ENCODE data around the gene TMCC2. TPM values are rescaled to one million over a fixed set of nuclear protein-coding genes. Genes with fewer than 3 reads are reported as not detected.

TMCC2 gene
- total and polyA plus RNA-seq, 2 of the 8 experiments (the other 6 are each of a cell fraction or from before 2014, with no cell fraction given), result 6.7 to 6.8 TPM

- Histone ChIP-seq H4K5ac (ENCODE audit: insufficient read length, low read depth, low read length) (no peak overlapping the region), H2BK15ac (ENCODE audit: low read length) (no peak overlapping the region), H3K4me3 (ENCODE audit: extremely low read depth in 1 of 4, insufficient read depth in 2 of 4, low read depth in 3 of 4, low read length in 4 of 4) (no peak overlapping the region), H3K36me3 (ENCODE audit: control insufficient read depth in 2 of 4, insufficient read depth in 4 of 4, low read length in 3 of 4) (no peaks in the 10 kb centered on the region), H3K23ac (ENCODE audit: insufficient read length) (no peak overlapping the region), H4K8ac (ENCODE audit: extremely low read depth, insufficient read depth, low read length) (no peak overlapping the region), H4K91ac (replicated peaks; ENCODE audit: insufficient read length, low read length) (no peak overlapping the region), H3K23me2 (ENCODE audit: low read depth, low read length) (peaks cover 11% of the 10 kb centered on the region), H3K79me1 (ENCODE audit: low read depth, low read length) (0 out of 2 replicates have a peak, but pooled peaks cover 2% of the 10 kb centered on the region), H2BK20ac (ENCODE audit: low read length) (no peak overlapping the region), H3K4ac (replicated peaks; ENCODE audit: insufficient read length, low read depth, low read length) (no peak overlapping the region), H3K9me3 (ENCODE audit: insufficient read depth in 2 of 2, low read depth in 1 of 2, low read length in 1 of 2) (no peaks in the 10 kb centered on the region), H3K27me3 (replicated peaks in 1 of 4; ENCODE audit: control insufficient read depth in 3 of 4, extremely low read depth in 1 of 4, insufficient read depth in 3 of 4, low read length in 3 of 4) (peaks cover 0 to 6% (median 4%) of the 10 kb centered on the region in 4 experiments; a peak in 5 of 7 replicates), H2BK12ac (ENCODE audit: low read depth, low read length) (no peak overlapping the region), H3K56ac (replicated peaks; ENCODE audit: insufficient read length, low read depth, low read length) (no peak overlapping the region), H4K20me1 (replicated peaks in 1 of 2; ENCODE audit: control insufficient read depth in 1 of 2, insufficient read depth in 2 of 2, low read length in 2 of 2) (peaks cover 3 to 9% of the 10 kb centered on the region in 2 experiments), H2BK120ac (replicated peaks; ENCODE audit: low read depth, low read length) (no peak overlapping the region), H3K9ac (replicated peaks in 1 of 4; ENCODE audit: extremely low read depth in 1 of 4, low read depth in 3 of 4, low read length in 3 of 4) (no peak overlapping the region), H3K4me1 (replicated peaks in 1 of 4; ENCODE audit: control insufficient read depth in 3 of 4, insufficient read depth in 4 of 4, low read length in 3 of 4) (peaks cover 5 to 9% (median 6%) of the 10 kb centered on the region in 4 experiments; a peak in 5 of 7 replicates), H3K4me2 (ENCODE audit: insufficient read depth in 1 of 2, low read depth in 2 of 2, low read length in 2 of 2) (no peak overlapping the region), H3K79me2 (ENCODE audit: control insufficient read depth in 1 of 2, insufficient read depth in 2 of 2, low read length in 2 of 2) (no peaks in the 10 kb centered on the region), H3K18ac (ENCODE audit: extremely low read depth, low read length) (no peak overlapping the region), H2BK5ac (ENCODE audit: low read depth, low read length) (no peak overlapping the region), H3K14ac (ENCODE audit: insufficient read length) (no peak overlapping the region), H3K27ac (ENCODE audit: low read depth, low read length) (no peak overlapping the region), H2AFZ (ENCODE audit: low read length) (no peak overlapping the region), H2AK5ac (ENCODE audit: low read depth, low read length) (no peak overlapping the region)
- 93% methylated on average over 7 of the region's 7 CpGs; no CpG with 5 or more reads in 1 of the 2 experiments for WGBS, 2 experiments (ENCODE audit: extremely low coverage in 1 of 2, insufficient coverage in 1 of 2, insufficient read length in 1 of 2, insufficient replicate concordance in 2 of 2, low coverage in 1 of 2, low lambda C conversion rate in 2 of 2, missing lambda C conversion rate in 1 of 2)
- DNase-seq (ENCODE audit: low read depth in 1 of 2, low spot score in 2 of 2) (no peak), FAIRE-seq (no peak)
- CTCF ChIA-PET (ENCODE audit: partially characterized antibody), result interaction anchor here (0.7 to 40.8 kb wide), 2 partner anchors 28 to 149 kb away, joined by 3 to 1035 read pairs; no protein-coding TSS in a partner anchor
- no peak for TF ChIP-seq JUN (IDR thresholded peaks at IDR 0.05; ENCODE audit: low read depth, low read length)
- POLR2A ChIA-PET (ENCODE audit: partially characterized antibody), result interaction anchor here (1.5 kb wide), 1 partner anchor 112 kb away, joined by 4 read pairs; no protein-coding TSS in a partner anchor
Measured at GRCh38 chr1:205232127-205232820, 4.5 kb downstream of the TMCC2 start.

Measured in H1 (cell line).